Activated T-cell treated with anti-CD3 and anti-CD28 coated beads, Interleukin-2, amount 50 U/mL, for 24 hours (primary cell): Measurements from ENCODE around the gene KCNJ9.
"Not testable (repeated sequence)": the region's sequence is repeated elsewhere in the genome, so short reads cannot be mapped to it uniquely, and the experiment has no call there.

Experiments
- DNase-seq: peaks from one replicate; pipeline ENCODE4 v3.0.0-alpha.2; 2020
- H3K27ac Mint-ChIP-seq: 2 replicates; pipeline ENCODE4 v1.8.0; 2020; ENCODE audit warnings: mild to moderate bottlenecking, mixed read lengths
- H3K27me3 Mint-ChIP-seq: 2 replicates; pipeline ENCODE4 v1.8.0; 2020; ENCODE audit warnings: mixed read lengths
- H3K36me3 Mint-ChIP-seq: 2 replicates; pipeline ENCODE4 v1.8.0; 2020; ENCODE audit warnings: low read depth, mixed read lengths
- H3K4me1 Mint-ChIP-seq: 2 replicates; pipeline ENCODE4 v1.8.0; 2020; ENCODE audit warnings: low read depth, mixed read lengths
- H3K4me3 Mint-ChIP-seq: 2 replicates; pipeline ENCODE4 v1.8.0; 2020; ENCODE audit warnings: mild to moderate bottlenecking, moderate library complexity, mixed read lengths
- H3K9me3 Mint-ChIP-seq: 2 replicates; pipeline ENCODE4 v1.8.0; 2020; ENCODE audit warnings: mixed read lengths

KCNJ9 gene

GRCh38 chr1:160115545-160116282 is 34.4 kb downstream of the KCNJ9 start, which contains the start of gene ATP1A2:
Gene ATP1A2, plus strand, starts transcription at chr1:160115759. Its CDS starts 103 bp downstream, at chr1:160115862.
- H3K27me3 Mint-ChIP-seq: peaks cover 22% of the 10 kb centered on the region
- H3K4me3 Mint-ChIP-seq: no peak within 1 kb of the TSS
- H3K9me3 Mint-ChIP-seq: no peaks in the 10 kb centered on the region
- no peaks in the 10 kb centered on the region for H3K36me3 Mint-ChIP-seq
- DNase-seq: no peak
- H3K27ac Mint-ChIP-seq: no peak within 1 kb of the TSS
- no peaks in the 10 kb centered on the region for H3K4me1 Mint-ChIP-seq

GRCh38 chr1:160116283-160117147 is 35.2 kb downstream of the KCNJ9 start:
- Mint-ChIP-seq H3K27me3 (peaks cover 22% of the 10 kb centered on the region), H3K9me3 (no peaks in the 10 kb centered on the region), H3K36me3 (no peaks in the 10 kb centered on the region), H3K27ac (no peak overlapping the region), H3K4me3 (no peak overlapping the region), H3K4me1 (no peaks in the 10 kb centered on the region)
- DNase-seq: no peak

GRCh38 chr1:160117300-160117699 is 36.0 kb downstream of the KCNJ9 start:
- no peak for DNase-seq
- no peak overlapping the region for H3K27ac Mint-ChIP-seq
- no peaks in the 10 kb centered on the region for H3K9me3 Mint-ChIP-seq
- H3K27me3 Mint-ChIP-seq: peaks cover 22% of the 10 kb centered on the region
- H3K36me3 Mint-ChIP-seq: no peaks in the 10 kb centered on the region
- H3K4me1 Mint-ChIP-seq: no peaks in the 10 kb centered on the region
- H3K4me3 Mint-ChIP-seq: no peak overlapping the region

- Mint-ChIP-seq H3K27ac (no peak overlapping the region), H3K4me1 (no peaks in the 10 kb centered on the region), H3K27me3 (peaks cover 22% of the 10 kb centered on the region), H3K9me3 (no peaks in the 10 kb centered on the region), H3K36me3 (no peaks in the 10 kb centered on the region), H3K4me3 (no peak overlapping the region)
- no peak for DNase-seq
Measured at GRCh38 chr1:160117709-160118183, 36.4 kb downstream of the KCNJ9 start.

- H3K27me3 Mint-ChIP-seq: peaks cover 22% of the 10 kb centered on the region
- H3K27ac Mint-ChIP-seq: no peak overlapping the region
- no peak for DNase-seq
- H3K36me3 Mint-ChIP-seq: no peaks in the 10 kb centered on the region
- H3K4me3 Mint-ChIP-seq: no peak overlapping the region
- H3K4me1 Mint-ChIP-seq: no peaks in the 10 kb centered on the region
- no peaks in the 10 kb centered on the region for H3K9me3 Mint-ChIP-seq
Measured at GRCh38 chr1:160118928-160119327, 37.6 kb downstream of the KCNJ9 start.

- no peak for DNase-seq
- peaks cover 20% of the 10 kb centered on the region for H3K27me3 Mint-ChIP-seq
- H3K4me3 Mint-ChIP-seq: no peak overlapping the region
- no peaks in the 10 kb centered on the region for H3K4me1 Mint-ChIP-seq
- H3K27ac Mint-ChIP-seq: no peak overlapping the region
- H3K36me3 Mint-ChIP-seq: no peaks in the 10 kb centered on the region
- H3K9me3 Mint-ChIP-seq: no peaks in the 10 kb centered on the region
Measured at GRCh38 chr1:160120797-160121196, 39.5 kb downstream of the KCNJ9 start.

GRCh38 chr1:160121388-160121787 is 40.0 kb downstream of the KCNJ9 start:
- no peak overlapping the region for H3K27ac Mint-ChIP-seq
- H3K36me3 Mint-ChIP-seq: no peaks in the 10 kb centered on the region
- no peak for DNase-seq
- H3K9me3 Mint-ChIP-seq: no peaks in the 10 kb centered on the region
- no peak overlapping the region for H3K4me3 Mint-ChIP-seq
- H3K27me3 Mint-ChIP-seq: peaks cover 16% of the 10 kb centered on the region
- no peaks in the 10 kb centered on the region for H3K4me1 Mint-ChIP-seq

- Mint-ChIP-seq H3K4me3 (no peak overlapping the region), H3K36me3 (no peaks in the 10 kb centered on the region), H3K27ac (no peak overlapping the region), H3K4me1 (no peaks in the 10 kb centered on the region), H3K9me3 (no peaks in the 10 kb centered on the region), H3K27me3 (peaks cover 4% of the 10 kb centered on the region)
- no peak for DNase-seq
Measured at GRCh38 chr1:160122978-160123495, 41.7 kb downstream of the KCNJ9 start.

- Mint-ChIP-seq H3K9me3 (no peaks in the 10 kb centered on the region), H3K27ac (no peak overlapping the region), H3K4me1 (no peaks in the 10 kb centered on the region), H3K36me3 (no peaks in the 10 kb centered on the region), H3K4me3 (no peak overlapping the region), H3K27me3 (no peaks in the 10 kb centered on the region)
- DNase-seq: no peak
Measured at GRCh38 chr1:160123726-160124125, 42.4 kb downstream of the KCNJ9 start.

GRCh38 chr1:160124705-160125478 is 43.6 kb downstream of the KCNJ9 start:
- H3K36me3 Mint-ChIP-seq: no peaks in the 10 kb centered on the region
- no peak for DNase-seq
- H3K4me1 Mint-ChIP-seq: no peaks in the 10 kb centered on the region
- H3K27me3 Mint-ChIP-seq: no peaks in the 10 kb centered on the region
- H3K9me3 Mint-ChIP-seq: no peaks in the 10 kb centered on the region
- no peak overlapping the region for H3K4me3 Mint-ChIP-seq
- H3K27ac Mint-ChIP-seq: no peak overlapping the region

GRCh38 chr1:160125746-160126145 is 44.4 kb downstream of the KCNJ9 start:
- no peaks in the 10 kb centered on the region for H3K36me3 Mint-ChIP-seq
- no peak overlapping the region for H3K27ac Mint-ChIP-seq
- no peak for DNase-seq
- no peak overlapping the region for H3K4me3 Mint-ChIP-seq
- H3K27me3 Mint-ChIP-seq: peaks cover 3% of the 10 kb centered on the region
- H3K9me3 Mint-ChIP-seq: no peaks in the 10 kb centered on the region
- no peaks in the 10 kb centered on the region for H3K4me1 Mint-ChIP-seq

- H3K9me3 Mint-ChIP-seq, H3K4me3 Mint-ChIP-seq, H3K4me1 Mint-ChIP-seq, H3K27ac Mint-ChIP-seq, H3K36me3 Mint-ChIP-seq, H3K27me3 Mint-ChIP-seq, DNase-seq: not testable (repeated sequence)
Measured at GRCh38 chr1:160126342-160126741, 45.0 kb downstream of the KCNJ9 start.

- H3K27me3 Mint-ChIP-seq: peaks cover 8% of the 10 kb centered on the region
Measured at GRCh38 chr1:160127381-160127780, 46.0 kb downstream of the KCNJ9 start.

GRCh38 chr1:160127865-160128523 is 46.7 kb downstream of the KCNJ9 start:
- H3K36me3 Mint-ChIP-seq: no peaks in the 10 kb centered on the region
- H3K4me1 Mint-ChIP-seq: no peaks in the 10 kb centered on the region
- no peaks in the 10 kb centered on the region for H3K9me3 Mint-ChIP-seq
- DNase-seq: no peak
- peaks cover 8% of the 10 kb centered on the region for H3K27me3 Mint-ChIP-seq
- H3K27ac Mint-ChIP-seq: no peak overlapping the region
- no peak overlapping the region for H3K4me3 Mint-ChIP-seq

More at GRCh38 chr1:160127381-160127780, 46.0 kb downstream of the KCNJ9 start:
- Mint-ChIP-seq H3K4me1 (no peaks in the 10 kb centered on the region), H3K36me3 (no peaks in the 10 kb centered on the region), H3K9me3 (no peaks in the 10 kb centered on the region), H3K27ac (no peak overlapping the region), H3K4me3 (no peak overlapping the region)
- DNase-seq: no peak
